IMR-90 (cell line): ENCODE measurements around the gene DDX54. TPM values are rescaled to one million over a fixed set of nuclear protein-coding genes. Genes with fewer than 3 reads are reported as not detected.

Experiments used
- ATAC-seq: fragments of 200-7000 bp; cut with Tn5 transposase; 2 replicates; pipeline ENCODE4 v1.9.1; 2020; ENCODE audit warnings: low read depth, mild to moderate bottlenecking, moderate library complexity
- BruUV-seq: library from RNA; stranded (reverse); fragments of 400-500 nt; replicated peaks from 2 replicates; lab custom pipeline; 2021; lab: Mats Ljungman, UMichigan
- CTCF ChIA-PET: fragments of 300-600 bp; formaldehyde crosslinking; extraction: SDS; loops from one replicate; lab custom pipeline; 2021; ENCODE audit warnings: antibody characterized with exemption; lab: Yijun Ruan, JAX
- POLR2A ChIA-PET: fragments of 300-600 bp; sonication (Branson Sonifier 250); formaldehyde crosslinking; loops from one replicate; lab custom pipeline; 2022; ENCODE audit warnings: antibody characterized with exemption; ENCODE audit not compliant: unreplicated experiment; lab: Charles Lee
- DNase-seq: peaks from one replicate; pipeline ENCODE4 v3.0.0; 2013
- H2AFZ ChIP-seq: replicated peaks from 2 replicates; pipeline ENCODE3; 2013; ENCODE audit warnings: low read length, mild to moderate bottlenecking; ENCODE audit not compliant: poor library complexity
- H2AK5ac ChIP-seq: 2 replicates; pipeline ENCODE4 v1.6.1; 2013; ENCODE audit warnings: low read depth, low read length, inconsistent platforms
- H2AK9ac ChIP-seq: replicated peaks from 2 replicates; pipeline ENCODE3; 2013; ENCODE audit warnings: mild to moderate bottlenecking, low read depth, low read length, moderate library complexity; ENCODE audit not compliant: poor library complexity
- H2BK120ac ChIP-seq: 2 replicates; pipeline ENCODE4 v1.6.1; 2013; ENCODE audit warnings: low read depth, low read length, inconsistent platforms
- H2BK15ac ChIP-seq: 3 replicates; pipeline ENCODE4 v1.6.1; 2013; ENCODE audit warnings: low read depth, low read length, inconsistent platforms
- H2BK20ac ChIP-seq: 2 replicates; pipeline ENCODE4 v1.6.1; 2013; ENCODE audit warnings: low read depth, mild to moderate bottlenecking, inconsistent platforms, low read length, moderate library complexity
- H2BK5ac ChIP-seq: 2 replicates; pipeline ENCODE4 v1.6.1; 2013; ENCODE audit warnings: mild to moderate bottlenecking, low read depth, low read length, inconsistent platforms; ENCODE audit not compliant: poor library complexity, severe bottlenecking
- H3K14ac ChIP-seq: replicated peaks from 2 replicates; pipeline ENCODE4 v1.6.1; 2013; ENCODE audit warnings: low read depth, low read length, inconsistent platforms
- H3K18ac ChIP-seq: 2 replicates; pipeline ENCODE4 v1.6.1; 2013; ENCODE audit warnings: low read depth, low read length, control low read depth
- H3K23ac ChIP-seq: 2 replicates; pipeline ENCODE4 v1.6.1; 2013; ENCODE audit warnings: low read depth, low read length, inconsistent platforms
- H3K27ac ChIP-seq: 2 replicates; pipeline ENCODE4 v1.5.1; 2013; ENCODE audit warnings: mild to moderate bottlenecking, control low read depth, low read length; ENCODE audit not compliant: insufficient read depth
- H3K27me3 ChIP-seq: 2 replicates; pipeline ENCODE4 v1.6.1; 2013; ENCODE audit warnings: low read length; ENCODE audit not compliant: control insufficient read depth, insufficient read depth
- H3K36me3 ChIP-seq: 2 replicates; pipeline ENCODE4 v1.6.1; 2013; ENCODE audit warnings: low read length, mixed read lengths; ENCODE audit not compliant: control insufficient read depth, insufficient read depth
- H3K4ac ChIP-seq: 2 replicates; pipeline ENCODE4 v1.6.1; 2013; ENCODE audit warnings: low read depth, low read length, inconsistent platforms
- H3K4me1 ChIP-seq: 2 replicates; pipeline ENCODE4 v1.6.1; 2013; ENCODE audit warnings: low read length, mixed read lengths; ENCODE audit not compliant: control insufficient read depth, insufficient read depth
- H3K4me2 ChIP-seq: 2 replicates; pipeline ENCODE4 v1.6.1; 2013; ENCODE audit warnings: low read depth, mild to moderate bottlenecking, control low read depth, low read length, moderate library complexity
- H3K4me3 ChIP-seq: 2 replicates; pipeline ENCODE4 v1.5.1; 2013; ENCODE audit warnings: low read depth, mild to moderate bottlenecking, control low read depth, low read length, moderate library complexity; ENCODE audit not compliant: insufficient read depth
- H3K56ac ChIP-seq: 2 replicates; pipeline ENCODE4 v1.6.1; 2013; ENCODE audit warnings: low read length, inconsistent platforms; ENCODE audit not compliant: insufficient read depth; ENCODE audit errors: extremely low read depth
- H3K79me1 ChIP-seq, 2 experiments: 2 replicates each; pipeline ENCODE4 v1.6.1; 2013; ENCODE audit warnings: low read length in 2 of 2, inconsistent platforms in 1 of 2, low read depth in 1 of 2
- H3K9ac ChIP-seq: 2 replicates; pipeline ENCODE4 v1.6.1; 2013; ENCODE audit warnings: low read depth, low read length, control low read depth
- H3K9me1 ChIP-seq: 2 replicates; pipeline ENCODE4 v1.6.1; 2013; ENCODE audit warnings: low read length, inconsistent platforms; ENCODE audit not compliant: insufficient read depth
- H3K9me3 ChIP-seq: 2 replicates; pipeline ENCODE4 v1.6.1; 2013; ENCODE audit warnings: low read length; ENCODE audit not compliant: control insufficient read depth, insufficient read depth
- H4K20me1 ChIP-seq: 2 replicates; pipeline ENCODE4 v1.6.1; 2013; ENCODE audit warnings: low read length, inconsistent platforms; ENCODE audit not compliant: insufficient read depth
- H4K5ac ChIP-seq: 2 replicates; pipeline ENCODE4 v1.6.1; 2013; ENCODE audit warnings: mild to moderate bottlenecking, low read depth, low read length, control low read depth
- H4K8ac ChIP-seq, 2 experiments: 2 replicates each; pipeline ENCODE4 v1.6.1; 2013; ENCODE audit warnings: low read depth in 2 of 2, low read length in 2 of 2, control low read depth in 1 of 2, inconsistent platforms in 1 of 2
- H4K91ac ChIP-seq: 2 replicates; pipeline ENCODE4 v1.6.1; 2013; ENCODE audit warnings: low read depth, low read length, inconsistent platforms; ENCODE audit not compliant: insufficient read depth
- BHLHE40 ChIP-seq: fragments of 150-350 bp; IDR thresholded peaks from 2 replicates; pipeline ENCODE4 v1.6.1; 2016; ENCODE audit warnings: mild to moderate bottlenecking, low read depth, low read length
- CEBPB ChIP-seq: IDR thresholded peaks from 2 replicates; pipeline ENCODE4 v1.6.1; 2012; ENCODE audit warnings: low read depth, low read length, improper control_type of control experiment
- CHD1 ChIP-seq: IDR thresholded peaks from 2 replicates; pipeline ENCODE4 v1.6.1; 2012; ENCODE audit warnings: low read depth, low read length, improper control_type of control experiment
- CTCF ChIP-seq: conservative IDR thresholded peaks from 2 replicates; pipeline ENCODE4 v1.5.1; 2012; ENCODE audit warnings: mild to moderate bottlenecking, low read depth, low read length, improper control_type of control experiment
- ELK1 ChIP-seq: fragments of 150-350 bp; IDR thresholded peaks from 2 replicates; pipeline ENCODE4 v1.6.1; 2016; ENCODE audit warnings: low read depth, mild to moderate bottlenecking, low read length, moderate library complexity, borderline replicate concordance
- FOS ChIP-seq: fragments of 150-350 bp; IDR thresholded peaks from 2 replicates; pipeline ENCODE4 v1.6.1; 2016; ENCODE audit warnings: low read depth, low read length
- MAFK ChIP-seq: IDR thresholded peaks from 2 replicates; pipeline ENCODE4 v1.6.1; 2012; ENCODE audit warnings: low read depth, low read length, improper control_type of control experiment
- MAZ ChIP-seq: IDR thresholded peaks from 2 replicates; pipeline ENCODE4 v1.6.1; 2012; ENCODE audit warnings: low read depth, mild to moderate bottlenecking, low read length, improper control_type of control experiment, moderate library complexity, borderline replicate concordance
- MXI1 ChIP-seq: IDR thresholded peaks from 2 replicates; pipeline ENCODE4 v1.6.1; 2012; ENCODE audit warnings: low read depth, mild to moderate bottlenecking, low read length, moderate library complexity, borderline replicate concordance
- NFE2L2 ChIP-seq: fragments of 150-350 bp; IDR thresholded peaks from 2 replicates; pipeline ENCODE4 v1.6.1; 2016; ENCODE audit warnings: low read depth, mild to moderate bottlenecking, low read length
- POLR2A ChIP-seq: IDR thresholded peaks from 2 replicates; pipeline ENCODE4 v1.6.1; 2012; ENCODE audit warnings: mild to moderate bottlenecking, low read depth, low read length
- RAD21 ChIP-seq: IDR thresholded peaks from 2 replicates; pipeline ENCODE4 v1.6.1; 2012; ENCODE audit warnings: low read length, improper control_type of control experiment
- RCOR1 ChIP-seq: IDR thresholded peaks from 2 replicates; pipeline ENCODE4 v1.6.1; 2012; ENCODE audit warnings: mild to moderate bottlenecking, low read length, improper control_type of control experiment; ENCODE audit not compliant: insufficient replicate concordance
- RFX5 ChIP-seq: IDR thresholded peaks from 2 replicates; pipeline ENCODE4 v1.8.0; 2012; ENCODE audit warnings: low read depth, mild to moderate bottlenecking, low read length, moderate library complexity
- SMC3 ChIP-seq: fragments of 150-350 bp; IDR thresholded peaks from 2 replicates; pipeline ENCODE4 v1.6.1; 2016; ENCODE audit warnings: low read depth, mild to moderate bottlenecking, antibody characterized with exemption, low read length, moderate library complexity
- USF2 ChIP-seq: fragments of 150-350 bp; IDR thresholded peaks from 2 replicates; pipeline ENCODE4 v1.6.1; 2017; ENCODE audit warnings: mild to moderate bottlenecking, antibody characterized with exemption, low read length, low read depth
- WGBS, 2 experiments: methylation state at CpG; one replicate each; pipeline versions ENCODE4 v1.1.5 to v1.1.7; 2013; ENCODE audit warnings: missing lambda C conversion rate in 2 of 2; ENCODE audit not compliant: insufficient read length in 1 of 2; ENCODE audit errors: extremely low coverage in 2 of 2; 5-methylcytosine and 5-hydroxymethylcytosine counted together
- dilution Hi-C: fragments of 300-500 bp; cut with HindIII; formaldehyde crosslinking; loops from one replicate; pipeline ENCODE4 v1.14.3; 2018; ENCODE audit warnings: low sequenced_read_pairs; ENCODE audit not compliant: unreplicated experiment
- in situ Hi-C: fragments of 300-500 bp; cut with MboI; formaldehyde crosslinking; loops from 3 replicates; pipeline ENCODE4 v1.14.3; 2019; ENCODE audit warnings: low sequenced_read_pairs, inconsistent platforms, mixed read lengths
- intact Hi-C: fragments of 100-400 bp; cut with micrococcal nuclease; formaldehyde crosslinking; loops from 2 replicates; pipeline ENCODE4 v1.10.0; 2022
- polyA plus RNA-seq, 3 experiments: library from polyadenylated mRNA; depleted of rRNA; stranded (reverse); fragments of >200 nt; gene quantifications; 2 replicates each; pipeline ENCODE4 v1.2.3, GENCODE V29; 2012; ENCODE audit warnings: low replicate concordance in 1 of 3
- total RNA-seq: library from RNA; depleted of rRNA; stranded (reverse); fragments of >200 nt; gene quantifications from 2 replicates; pipeline ENCODE4 v1.2.3, GENCODE V29; 2012

DDX54 gene
- total and polyA plus RNA-seq, 2 of the 4 experiments (the other 2 are of a cell fraction), result 23.8 to 47.5 TPM

GRCh38 chr12:113170457-113170856 is 14.8 kb downstream of the DDX54 start:
- H2AK9ac ChIP-seq, result no peak overlapping the region
- H2AFZ ChIP-seq, result no peak overlapping the region
- no peak overlapping the region for H3K4me2 ChIP-seq
- H4K91ac ChIP-seq, result no peak overlapping the region
- no CpG with 5 or more reads among the region's 5 CpGs for WGBS, 2 experiments
- H3K9ac ChIP-seq, result no peak overlapping the region
- H3K36me3 ChIP-seq, result peaks cover 67% of the 10 kb centered on the region
- no peak overlapping the region for H4K8ac ChIP-seq
- H2AK5ac ChIP-seq, result no peak overlapping the region
- H2BK20ac ChIP-seq, result no peak overlapping the region
- intact Hi-C loops, result no loop called here
- ChIA-PET POLR2A (no interaction called here), CTCF (no interaction called here)
- peaks cover 2% of the 10 kb centered on the region; the same call in 1 of the 2 replicates for H3K4me1 ChIP-seq
- H3K56ac ChIP-seq, result no peak overlapping the region
- in situ Hi-C loops, result loop anchor here (5.0 kb wide), 1 partner anchor 123 kb away; no protein-coding TSS in a partner anchor
- DNase-seq, result no peak
- no peak overlapping the region for H2BK15ac ChIP-seq
- dilution Hi-C loops, result no loop called here
- TF ChIP-seq BHLHE40, result no peak
- TF ChIP-seq RCOR1, result no peak
- no peak for TF ChIP-seq RAD21
- TF ChIP-seq SMC3, result no peak
- no peak for TF ChIP-seq USF2
- no peak for TF ChIP-seq MXI1
- no peak for TF ChIP-seq ELK1
- no peak for TF ChIP-seq FOS
- TF ChIP-seq CTCF, result no peak
- no peak for TF ChIP-seq MAZ
- TF ChIP-seq MAFK, result no peak
- TF ChIP-seq CEBPB, result no peak
- TF ChIP-seq NFE2L2, result no peak
- TF ChIP-seq RFX5, result no peak
- TF ChIP-seq POLR2A, result no peak
- TF ChIP-seq CHD1, result no peak
- no peak overlapping the region for H4K5ac ChIP-seq
- peaks cover 5 to 7% of the 10 kb centered on the region in 2 experiments; a peak in 2 of 4 replicates for H3K79me1 ChIP-seq
- H3K18ac ChIP-seq, result no peak overlapping the region
- no peak overlapping the region for H2BK5ac ChIP-seq
- no peak for ATAC-seq
- H3K27ac ChIP-seq, result no peak overlapping the region
- H4K20me1 ChIP-seq, result peaks cover 2% of the 10 kb centered on the region
- no peaks in the 10 kb centered on the region for H3K9me1 ChIP-seq
- no peaks in the 10 kb centered on the region for H3K27me3 ChIP-seq
- no peak overlapping the region for H3K23ac ChIP-seq
- no peak overlapping the region for H2BK120ac ChIP-seq
- no TSS peak for BruUV-seq
- H3K4ac ChIP-seq, result no peak overlapping the region
- no peak overlapping the region for H3K14ac ChIP-seq
- H3K9me3 ChIP-seq, result no peaks in the 10 kb centered on the region
- no peak overlapping the region for H3K4me3 ChIP-seq
